Chondrocyte (in vitro differentiated cells): ENCODE measurements around the gene SAAL1. TPM values are rescaled to one million over a fixed set of nuclear protein-coding genes. Genes with fewer than 3 reads are reported as not detected.

ENCODE experiments used
- DNase-seq: peaks from one replicate; pipeline ENCODE4 v3.0.0; 2021; ENCODE audit warnings: mixed read lengths, low spot score
- H3K27ac Mint-ChIP-seq: one replicate; pipeline ENCODE4 v1.8.0; 2021; ENCODE audit warnings: mild to moderate bottlenecking, moderate library complexity, mixed read lengths; ENCODE audit not compliant: unreplicated experiment
- H3K27me3 Mint-ChIP-seq: 2 replicates; pipeline ENCODE4 v1.8.0; 2021; ENCODE audit warnings: low read depth, mixed read lengths
- H3K36me3 Mint-ChIP-seq: 2 replicates; pipeline ENCODE4 v1.8.0; 2021; ENCODE audit warnings: low read depth, mixed read lengths
- H3K4me1 Mint-ChIP-seq: 2 replicates; pipeline ENCODE4 v1.8.0; 2021; ENCODE audit warnings: low read depth, mild to moderate bottlenecking, mixed read lengths
- H3K4me3 Mint-ChIP-seq: one replicate; pipeline ENCODE4 v1.8.0; 2021; ENCODE audit warnings: mild to moderate bottlenecking, moderate library complexity, mixed read lengths; ENCODE audit not compliant: unreplicated experiment
- H3K9me3 Mint-ChIP-seq: 2 replicates; pipeline ENCODE4 v1.8.0; 2021; ENCODE audit warnings: low read depth, mixed read lengths
- CTCF ChIP-seq: fragments of 200-600 bp; sonication (generic); IDR thresholded peaks from 2 replicates; pipeline ENCODE4 v1.5.0; 2021; ENCODE audit warnings: antibody characterized with exemption, mild to moderate bottlenecking, moderate library complexity
- total RNA-seq: library from RNA; stranded (reverse); gene quantifications from 3 replicates; pipeline ENCODE4 v1.2.1, GENCODE V29; 2021

SAAL1 gene
- total RNA-seq, 1 donor from 2014 or later: 12.1 TPM

DNA sequence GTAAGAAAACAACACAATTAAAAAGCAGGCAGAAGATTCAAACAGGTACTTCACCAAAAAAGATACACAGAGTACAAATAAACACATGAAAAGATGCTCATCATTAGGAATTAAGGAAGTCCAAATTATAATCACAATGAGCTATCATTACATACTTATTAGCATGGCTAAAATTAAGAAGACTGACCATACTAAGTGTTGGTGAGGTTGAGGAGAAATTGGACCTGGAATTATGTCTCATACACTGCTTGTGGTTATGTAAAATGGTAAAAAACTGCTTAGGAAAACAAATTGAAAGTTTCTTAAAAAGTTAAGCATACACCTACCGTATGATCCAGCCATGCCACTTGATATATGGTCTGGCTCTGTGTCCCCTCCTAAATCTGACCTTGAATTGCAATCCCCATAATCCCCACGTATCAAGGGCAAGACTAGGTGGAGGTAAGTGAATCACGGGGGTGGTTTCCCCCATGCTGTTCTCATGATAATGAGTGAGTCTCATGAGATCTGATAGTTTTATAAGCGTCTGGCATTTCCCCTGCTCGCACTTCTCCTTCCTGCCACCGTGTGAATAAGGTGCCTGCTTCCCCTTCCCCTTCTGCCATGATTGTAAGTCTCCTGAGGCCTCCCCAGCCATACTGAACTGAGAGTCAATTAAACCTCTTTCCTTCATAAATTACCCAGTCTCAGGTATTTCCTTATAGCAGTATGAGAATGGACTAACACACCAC lies 4.8 kb downstream of the SAAL1 start:
- Mint-ChIP-seq H3K36me3 (peaks cover 13% of the 10 kb centered on the region), H3K27ac (peak overlapping the region; percentile 42), H3K9me3 (no peaks in the 10 kb centered on the region), H3K4me3 (no peak overlapping the region), H3K27me3 (no peaks in the 10 kb centered on the region), H3K4me1 (peaks cover 10% of the 10 kb centered on the region)
- no peak for TF ChIP-seq CTCF
- DNase-seq: no peak

DNA sequence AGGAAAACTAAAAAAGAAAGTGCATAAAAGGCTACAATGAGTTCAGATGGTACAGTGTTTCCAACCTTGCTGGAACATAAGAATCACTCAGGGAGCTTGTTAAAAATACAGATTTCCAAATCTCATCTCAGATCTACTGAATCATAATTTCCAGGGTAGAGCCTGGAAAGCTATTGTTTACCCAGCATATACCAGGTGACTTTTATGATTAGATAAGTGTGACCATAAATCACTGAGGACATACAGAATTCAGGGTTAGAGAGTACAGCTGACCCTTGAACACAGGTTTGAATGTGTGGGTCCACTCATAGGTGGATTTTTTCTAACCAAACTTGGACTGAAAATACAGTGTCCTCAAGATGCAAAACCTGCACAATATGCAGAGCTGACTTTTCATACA lies 11.9 kb downstream of the SAAL1 start:
- Mint-ChIP-seq H3K36me3 (peaks cover 31% of the 10 kb centered on the region), H3K9me3 (no peaks in the 10 kb centered on the region), H3K27ac (no peak overlapping the region), H3K4me1 (peaks cover 4% of the 10 kb centered on the region), H3K27me3 (no peaks in the 10 kb centered on the region), H3K4me3 (no peak overlapping the region)
- no peak for DNase-seq
- no peak for TF ChIP-seq CTCF

DNA sequence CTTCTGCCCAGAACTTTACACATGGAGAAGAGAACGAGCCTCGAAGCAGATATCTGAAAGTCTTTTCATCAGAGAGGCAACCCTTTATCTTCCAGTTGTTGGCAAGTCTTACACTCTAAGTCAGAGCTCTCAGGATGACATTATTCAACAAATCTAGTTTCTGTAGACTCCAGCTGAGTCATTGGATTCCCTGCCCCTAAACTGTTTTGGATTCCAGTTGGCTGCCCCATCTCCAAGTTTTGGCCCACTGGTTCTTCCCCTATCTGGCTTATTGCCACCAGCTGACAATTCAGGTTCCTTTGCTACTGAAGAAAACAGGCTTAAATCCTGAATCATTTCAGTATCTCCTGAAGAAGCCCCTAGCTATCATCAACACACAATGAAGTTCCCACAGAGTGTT lies 14.2 kb downstream of the SAAL1 start:
- no peaks in the 10 kb centered on the region for H3K9me3 Mint-ChIP-seq
- DNase-seq: no peak
- peaks cover 20% of the 10 kb centered on the region for H3K4me1 Mint-ChIP-seq
- H3K36me3 Mint-ChIP-seq: peaks cover 40% of the 10 kb centered on the region
- H3K4me3 Mint-ChIP-seq: no peak overlapping the region
- H3K27me3 Mint-ChIP-seq: no peaks in the 10 kb centered on the region
- no peak for TF ChIP-seq CTCF
- no peak overlapping the region for H3K27ac Mint-ChIP-seq

DNA sequence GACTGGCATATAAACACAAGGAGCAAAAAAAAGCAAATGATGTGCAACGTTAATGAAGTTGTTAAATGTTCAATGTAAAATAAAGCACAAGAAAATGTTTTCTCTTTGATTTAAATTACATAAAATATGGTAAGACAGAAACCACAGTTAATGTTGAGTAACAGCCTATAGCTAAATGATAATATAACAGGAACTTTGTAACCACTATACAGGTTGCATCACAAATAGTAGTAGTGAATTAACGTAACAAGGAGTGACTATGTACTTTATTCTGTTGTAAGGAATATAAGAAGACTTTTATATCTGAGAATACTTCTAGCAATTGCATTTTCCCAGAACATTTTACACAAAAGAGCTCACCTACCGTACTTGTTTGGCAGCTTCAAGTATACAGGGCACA lies 16.9 kb downstream of the SAAL1 start:
- no peak for TF ChIP-seq CTCF
- Mint-ChIP-seq H3K9me3 (no peaks in the 10 kb centered on the region), H3K4me1 (peaks cover 28% of the 10 kb centered on the region), H3K4me3 (no peak overlapping the region), H3K36me3 (peaks cover 35% of the 10 kb centered on the region), H3K27me3 (no peaks in the 10 kb centered on the region), H3K27ac (peak overlapping the region; percentile 62)
- no peak for DNase-seq

DNA sequence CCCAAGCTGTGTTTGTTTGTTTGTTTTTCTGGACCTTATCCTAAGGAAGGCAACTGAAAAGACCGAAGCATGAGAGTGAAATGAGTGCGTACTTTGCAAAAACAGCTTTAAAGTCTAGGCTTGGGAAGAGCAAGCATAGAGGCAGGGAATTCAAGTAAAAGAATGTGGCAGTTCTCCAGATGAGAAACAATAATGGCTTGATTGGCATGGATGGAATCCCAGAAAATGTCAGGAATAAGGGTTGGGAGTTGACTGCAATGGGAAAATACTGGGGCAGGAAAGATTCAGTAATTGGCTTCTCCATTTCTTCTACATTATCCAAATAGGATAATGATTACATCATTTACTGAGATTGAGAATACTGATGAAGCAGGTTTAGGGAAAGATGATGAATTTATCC lies 17.5 kb downstream of the SAAL1 start:
- Mint-ChIP-seq H3K27me3 (no peaks in the 10 kb centered on the region), H3K4me1 (peaks cover 31% of the 10 kb centered on the region), H3K36me3 (peaks cover 31% of the 10 kb centered on the region), H3K27ac (peak overlapping the region; percentile 25), H3K9me3 (no peaks in the 10 kb centered on the region), H3K4me3 (no peak overlapping the region)
- no peak for DNase-seq
- no peak for TF ChIP-seq CTCF
